Prostate gland (tissue), 2 donors: Measurements from ENCODE around the gene IRF6. TPM values are rescaled to one million over a fixed set of nuclear protein-coding genes. Genes with fewer than 3 reads are reported as not detected.

Experiments
- DNase-seq: peaks from one replicate; pipeline ENCODE4 v3.0.0-alpha.2; 2019; ENCODE audit warnings: low spot score
- H3K27ac ChIP-seq, 2 donors: fragments of 200-600 bp; sonication (generic); 2 replicates each; pipeline ENCODE4 v1.5.1; 2017 to 2019
- H3K27me3 ChIP-seq: fragments of 200-600 bp; sonication (generic); replicated peaks from 2 replicates; pipeline ENCODE4 v1.5.1; 2019; ENCODE audit not compliant: insufficient read depth
- H3K36me3 ChIP-seq, 2 donors: fragments of 200-600 bp; sonication (generic); 1 replicate in 1 of 2; 2 replicates in 1 of 2; pipeline versions ENCODE4 v1.5.1 to v1.8.1; 2017 to 2019
- H3K4me1 ChIP-seq: fragments of 200-600 bp; sonication (generic); replicated peaks from 2 replicates; pipeline ENCODE4 v1.5.1; 2019
- H3K4me3 ChIP-seq, 2 donors: fragments of 200-600 bp; sonication (generic); 2 replicates each; pipeline ENCODE4 v1.5.1; 2017 to 2019
- H3K9me3 ChIP-seq: fragments of 200-600 bp; sonication (generic); 2 replicates; pipeline ENCODE4 v1.5.1; 2017
- CTCF ChIP-seq, 4 experiments: fragments of 200-600 bp in 2 of 4; fragments of 450-650 bp in 2 of 4; sonication (generic) in 2 of 4; IDR thresholded peaks; 1 replicate in 3 of 4; 2 replicates in 1 of 4; pipeline ENCODE4 v1.5.1; 2016 to 2019; ENCODE audit warnings: antibody characterized with exemption in 4 of 4, mild to moderate bottlenecking in 2 of 4, moderate library complexity in 2 of 4
- POLR2A ChIP-seq: fragments of 450-650 bp; IDR thresholded peaks from one replicate; pipeline ENCODE4 v1.6.1; 2016; ENCODE audit warnings: antibody characterized with exemption, mild to moderate bottlenecking
- POLR2AphosphoS5 ChIP-seq: sonication (generic); formaldehyde crosslinking; IDR thresholded peaks from one replicate; pipeline ENCODE4 v1.6.1; 2017; ENCODE audit warnings: antibody characterized with exemption
- WGBS: methylation state at CpG from one replicate; pipeline ENCODE4 v1.1.5; 2018; 5-methylcytosine and 5-hydroxymethylcytosine counted together
- intact Hi-C: fragments of 100-400 bp; cut with DNase I; formaldehyde crosslinking; loops from one replicate; pipeline ENCODE4 v1.14.2; 2022
- total RNA-seq, 2 donors: library from RNA; depleted of rRNA; stranded (reverse); fragments of >200 nt; gene quantifications; one replicate each; pipeline ENCODE4 v1.1.0, GENCODE V29; 2016

IRF6 gene
- total RNA-seq, 2 donors from 2014 or later: 59.8 to 118 TPM

- DNase-seq: no peak
- H3K9me3 ChIP-seq: no peaks in the 10 kb centered on the region
- no peak overlapping the region for H3K27ac ChIP-seq
- intact Hi-C loops: no loop called here
- H3K4me1 ChIP-seq: no peaks in the 10 kb centered on the region
- no peaks in the 10 kb centered on the region for H3K27me3 ChIP-seq
- TF ChIP-seq POLR2AphosphoS5 (no peak), POLR2A (no peak), CTCF (IDR thresholded peaks at IDR 0.05) (no peak)
- no peak overlapping the region for H3K4me3 ChIP-seq
- no peaks in the 10 kb centered on the region for H3K36me3 ChIP-seq
These were observed 38.2 kb downstream of the IRF6 start for GRCh38 chr1:209767706-209768105.

GRCh38 chr1:209767096-209767495 lies 38.8 kb downstream of the IRF6 start:
- DNase-seq: no peak
- Histone ChIP-seq H3K27me3 (no peaks in the 10 kb centered on the region), H3K36me3 (no peaks in the 10 kb centered on the region), H3K27ac (no peak overlapping the region), H3K9me3 (no peaks in the 10 kb centered on the region), H3K4me3 (no peak overlapping the region), H3K4me1 (no peaks in the 10 kb centered on the region)
- no peak for TF ChIP-seq POLR2A
- TF ChIP-seq POLR2AphosphoS5: no peak
- TF ChIP-seq CTCF (IDR thresholded peaks at IDR 0.05): no peak
- intact Hi-C loops: no loop called here

DNA sequence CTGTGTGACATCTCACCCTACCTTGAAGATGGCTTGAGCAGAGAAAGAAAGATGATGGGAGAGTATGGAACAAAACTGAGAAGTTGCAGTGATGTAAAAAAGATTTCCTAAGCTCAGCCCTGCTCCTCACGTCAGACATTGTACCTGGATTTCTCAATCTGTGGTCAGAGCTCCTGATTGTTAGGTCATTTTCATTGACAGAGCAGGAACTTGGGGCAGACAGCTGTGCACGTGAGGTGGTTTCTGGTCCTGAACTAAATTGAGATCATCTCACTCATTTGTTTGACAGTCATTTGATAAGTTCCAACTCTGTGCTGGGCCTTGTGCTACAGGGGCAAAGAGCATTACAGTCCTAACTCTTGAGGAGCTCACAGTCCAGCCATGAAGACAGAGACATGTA lies 39.9 kb downstream of the IRF6 start:
- H3K4me1 ChIP-seq: no peaks in the 10 kb centered on the region
- 79% methylated on average over 2 of the region's 2 CpGs for WGBS
- no peaks in the 10 kb centered on the region for H3K27me3 ChIP-seq
- DNase-seq: no peak
- no peaks in the 10 kb centered on the region for H3K9me3 ChIP-seq
- intact Hi-C loops: no loop called here
- H3K4me3 ChIP-seq: no peak overlapping the region
- TF ChIP-seq POLR2AphosphoS5: no peak
- TF ChIP-seq CTCF (IDR thresholded peaks at IDR 0.05): no peak
- no peak for TF ChIP-seq POLR2A
- H3K27ac ChIP-seq: no peak overlapping the region
- H3K36me3 ChIP-seq: no peaks in the 10 kb centered on the region

DNA sequence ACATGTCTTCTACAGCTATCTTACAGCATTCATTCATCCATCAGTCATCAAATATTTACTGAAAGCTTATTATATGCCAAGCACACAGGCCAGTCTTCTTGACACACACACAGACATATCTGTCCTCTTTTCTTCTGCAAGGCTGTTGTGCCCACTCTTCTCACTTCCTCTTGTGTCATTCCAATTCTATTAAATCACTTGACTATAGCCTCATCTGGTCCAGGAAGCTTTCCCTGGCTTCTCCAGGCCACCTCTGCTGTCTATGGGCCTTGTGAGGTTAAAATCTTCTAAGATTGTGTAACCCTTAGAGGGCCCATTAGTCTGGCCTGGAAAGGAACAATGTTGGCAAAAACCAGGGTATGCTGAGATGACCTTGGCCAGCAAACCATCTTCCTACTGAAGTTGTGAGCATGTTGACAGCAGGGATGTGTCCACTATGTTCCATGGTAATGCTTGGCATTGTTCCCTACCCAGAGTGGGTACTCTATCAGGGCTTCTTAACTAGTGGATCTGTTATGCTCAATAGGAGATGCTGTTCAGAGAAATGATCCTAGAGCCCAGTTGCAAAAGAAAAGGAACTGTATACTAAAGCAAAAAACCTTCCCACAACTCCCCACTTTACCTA lies 44.8 kb downstream of the IRF6 start:
- no peak for DNase-seq
- intact Hi-C loops: no loop called here
- TF ChIP-seq POLR2A (no peak), CTCF (IDR thresholded peaks at IDR 0.05) (no peak), POLR2AphosphoS5 (no peak)
- Histone ChIP-seq H3K9me3 (no peaks in the 10 kb centered on the region), H3K27ac (no peak overlapping the region), H3K4me3 (no peak overlapping the region), H3K4me1 (no peaks in the 10 kb centered on the region), H3K27me3 (no peaks in the 10 kb centered on the region), H3K36me3 (no peaks in the 10 kb centered on the region)

DNA sequence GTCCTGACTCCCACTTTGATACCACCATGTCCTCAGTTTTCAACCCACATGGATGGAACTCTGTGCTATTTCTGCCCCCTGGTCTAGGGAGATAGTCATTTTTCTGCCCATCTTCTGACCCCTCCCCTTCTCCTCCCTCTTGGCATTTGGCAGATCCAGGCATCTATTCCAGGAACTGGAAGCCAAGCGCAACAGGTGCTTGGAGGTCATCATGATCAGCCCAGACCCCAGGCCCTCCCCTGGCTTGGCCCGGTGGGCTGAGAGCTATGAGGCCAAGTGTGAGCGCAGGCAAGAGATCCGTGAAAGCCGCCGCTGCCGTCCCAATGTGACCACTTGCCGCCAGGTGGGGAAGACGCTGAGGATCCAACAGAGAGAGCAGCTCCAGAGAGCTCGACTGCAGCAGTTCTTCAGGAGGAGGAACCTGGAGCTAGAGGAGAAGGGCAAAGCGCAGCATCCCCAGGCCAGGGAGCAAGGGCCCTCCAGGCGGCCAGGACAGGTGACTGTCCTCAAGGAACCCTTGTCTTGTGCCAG lies 46.0 kb downstream of the IRF6 start:
- no peak overlapping the region for H3K4me3 ChIP-seq
- H3K27me3 ChIP-seq: no peaks in the 10 kb centered on the region
- no peak overlapping the region for H3K27ac ChIP-seq
- no peaks in the 10 kb centered on the region for H3K4me1 ChIP-seq
- H3K36me3 ChIP-seq: no peaks in the 10 kb centered on the region
- WGBS: 91% methylated on average over 12 of the region's 12 CpGs
- no peak for DNase-seq
- intact Hi-C loops: no loop called here
- no peaks in the 10 kb centered on the region for H3K9me3 ChIP-seq
- TF ChIP-seq POLR2A: no peak
- no peak for TF ChIP-seq POLR2AphosphoS5
- TF ChIP-seq CTCF (IDR thresholded peaks at IDR 0.05): no peak
